BLaER1 treated with 17β-estradiol and CSF1 and Interleukin-3, amounts not matched to agents 10 nM and 100 nM (cell line): Measurements from ENCODE around the gene MUCL3.
A peak's percentile ranks its signal among the peaks of the same experiment; 100 is the strongest.
"Not testable (repeated sequence)": the region's sequence is repeated elsewhere in the genome, so short reads cannot be mapped to it uniquely, and the experiment has no call there.

Experiments used
- H3K27ac ChIP-seq, 11 experiments: shearing (Covaris generic); formaldehyde crosslinking; 2 replicates each; pipeline ENCODE4 v1.8.1; 2022
- H3K27me3 ChIP-seq, 11 experiments: shearing (Covaris generic); formaldehyde crosslinking; 2 replicates each; pipeline ENCODE4 v1.8.1; 2022
- H3K36me3 ChIP-seq, 11 experiments: shearing (Covaris generic); formaldehyde crosslinking; 2 replicates each; pipeline ENCODE4 v1.8.1; 2022
- H3K4me1 ChIP-seq, 10 experiments: shearing (Covaris generic); formaldehyde crosslinking; 2 replicates each; pipeline ENCODE4 v1.8.1; 2022
- H3K4me2 ChIP-seq, 11 experiments: shearing (Covaris generic); formaldehyde crosslinking; 2 replicates each; pipeline ENCODE4 v1.8.1; 2022
- H3K4me3 ChIP-seq, 10 experiments: shearing (Covaris generic); formaldehyde crosslinking; 2 replicates each; pipeline ENCODE4 v1.8.1; 2022
- H3K9ac ChIP-seq, 11 experiments: shearing (Covaris generic); formaldehyde crosslinking; 2 replicates each; pipeline ENCODE4 v1.8.1; 2022
- H3K9me3 ChIP-seq, 11 experiments: shearing (Covaris generic); formaldehyde crosslinking; replicated peaks in 1 of 11; 2 replicates each; pipeline ENCODE4 v1.8.1; 2022
- H4K20me1 ChIP-seq, 11 experiments: shearing (Covaris generic); formaldehyde crosslinking; 2 replicates each; pipeline ENCODE4 v1.8.1; 2022
- Cebpa-rat ChIP-seq, 11 experiments: shearing (Covaris generic); IDR thresholded peaks; 2 replicates each; pipeline ENCODE4 v1.8.1; 2022

Gene MUCL3

GRCh38 chr6:30907758-30908591 is 32.8 kb upstream of the MUCL3 start, which contains the start of gene GTF2H4:
Gene GTF2H4 (plus strand): TSS chr6:30908207.
- Histone ChIP-seq H3K9ac (peak within 1 kb of the TSS; percentile 77 to 90 (median 84)), H4K20me1 (peaks cover 0 to 6% (median 0%) of the 10 kb centered on the region in 11 experiments; a peak in 3 of 22 replicates), H3K4me3 (peak within 1 kb of the TSS; percentile 80 to 96 (median 88)), H3K27ac (peak within 1 kb of the TSS; percentile 42 to 76 (median 60); a peak in 19 of 22 replicates), H3K9me3 (no peaks in the 10 kb centered on the region), H3K4me1 (peaks cover 19 to 32% (median 23%) of the 10 kb centered on the region in 10 experiments), H3K36me3 (peaks cover 28 to 39% (median 34%) of the 10 kb centered on the region in 11 experiments), H3K27me3 (no peaks in the 10 kb centered on the region), H3K4me2 (peak within 1 kb of the TSS; percentile 83 to 97 (median 91))
- no peak for TF ChIP-seq Cebpa-rat (IDR thresholded peaks at IDR 0.05)

GRCh38 chr6:30908700-30909099 is 32.1 kb upstream of the MUCL3 start:
- H4K20me1 ChIP-seq = peaks cover 0 to 6% (median 0%) of the 10 kb centered on the region in 11 experiments; a peak in 3 of 22 replicates
- H3K36me3 ChIP-seq = peaks cover 28 to 46% (median 38%) of the 10 kb centered on the region in 11 experiments
- no peaks in the 10 kb centered on the region for H3K9me3 ChIP-seq
- H3K4me2 ChIP-seq = peak overlapping the region; percentile 83 to 97 (median 91)
- peak overlapping the region; percentile 80 to 96 (median 88) for H3K4me3 ChIP-seq
- H3K4me1 ChIP-seq = peaks cover 19 to 29% (median 21%) of the 10 kb centered on the region in 10 experiments
- peak overlapping the region in 10 of 11 experiments; percentile 48 to 76 (median 62); a peak in 18 of 22 replicates for H3K27ac ChIP-seq
- no peak for TF ChIP-seq Cebpa-rat (IDR thresholded peaks at IDR 0.05)
- peak overlapping the region; percentile 77 to 90 (median 84) for H3K9ac ChIP-seq
- no peaks in the 10 kb centered on the region for H3K27me3 ChIP-seq

DNA sequence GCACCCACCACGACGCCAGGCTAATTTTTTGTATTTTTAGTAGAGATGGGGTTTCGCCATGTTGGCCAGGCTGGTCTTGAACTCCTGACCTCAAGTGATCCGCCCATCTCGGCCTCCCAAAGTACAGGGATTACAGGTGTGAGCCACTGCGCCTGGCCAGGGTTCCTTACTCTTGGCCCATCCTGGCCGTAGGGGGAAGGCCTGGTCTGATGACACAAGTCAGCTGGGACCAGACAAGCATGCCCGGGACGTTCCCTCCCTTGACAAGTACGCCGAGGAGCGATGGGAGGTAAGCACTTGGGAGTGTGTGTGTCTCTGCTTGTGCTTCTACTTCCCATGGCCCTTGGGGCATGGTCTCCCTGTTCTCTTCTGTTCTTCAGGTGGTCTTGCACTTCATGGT is 30.3 kb upstream of the MUCL3 start:
- H3K4me2 ChIP-seq, H3K27me3 ChIP-seq, H3K4me3 ChIP-seq, H3K27ac ChIP-seq, H3K9me3 ChIP-seq, H4K20me1 ChIP-seq: not testable (repeated sequence)
- Histone ChIP-seq H3K9ac (peak overlapping the region in 5 of 11 experiments; percentile 0 to 83 (median 27); a peak in 6 of 22 replicates), H3K4me1 (peaks cover 30 to 41% (median 34%) of the 10 kb centered on the region in 10 experiments), H3K36me3 (peaks cover 28 to 46% (median 38%) of the 10 kb centered on the region in 11 experiments)

GRCh38 chr6:30912746-30913520 is 27.8 kb upstream of the MUCL3 start:
- H3K4me1 ChIP-seq = peaks cover 26 to 41% (median 33%) of the 10 kb centered on the region in 10 experiments
- H3K9ac ChIP-seq = peak overlapping the region in 5 of 11 experiments; percentile 81 to 92 (median 89); a peak in 8 of 22 replicates
- H3K36me3 ChIP-seq = peaks cover 48 to 66% (median 59%) of the 10 kb centered on the region in 11 experiments
- H4K20me1 ChIP-seq = peaks cover 0 to 6% (median 0%) of the 10 kb centered on the region in 11 experiments; a peak in 4 of 22 replicates
- no peaks in the 10 kb centered on the region for H3K9me3 ChIP-seq
- no peak overlapping the region for H3K4me3 ChIP-seq
- no peak overlapping the region for H3K27ac ChIP-seq
- H3K27me3 ChIP-seq = no peaks in the 10 kb centered on the region
- peak overlapping the region in 6 of 11 experiments; percentile 85 to 93 (median 91); a peak in 12 of 22 replicates for H3K4me2 ChIP-seq
- no peak for TF ChIP-seq Cebpa-rat (IDR thresholded peaks at IDR 0.05)

- Histone ChIP-seq H3K9me3 (no peaks in the 10 kb centered on the region), H3K4me2 (peak overlapping the region; percentile 85 to 99 (median 92)), H3K9ac (peak overlapping the region; percentile 81 to 92 (median 88); a peak in 19 of 22 replicates), H4K20me1 (peaks cover 0 to 5% (median 0%) of the 10 kb centered on the region in 11 experiments; a peak in 4 of 22 replicates), H3K4me1 (peaks cover 24 to 39% (median 31%) of the 10 kb centered on the region in 10 experiments), H3K27me3 (no peaks in the 10 kb centered on the region), H3K27ac (peak overlapping the region in 7 of 11 experiments; percentile 80 to 91 (median 88); a peak in 10 of 22 replicates), H3K36me3 (peaks cover 54 to 74% (median 67%) of the 10 kb centered on the region in 11 experiments), H3K4me3 (peak overlapping the region; percentile 63 to 80 (median 68))
- no peak for TF ChIP-seq Cebpa-rat (IDR thresholded peaks at IDR 0.05)
Measured at GRCh38 chr6:30913721-30914075, 27.1 kb upstream of the MUCL3 start.

GRCh38 chr6:30914076-30914853 is 26.5 kb upstream of the MUCL3 start, which contains the start of gene VARS2:
Gene VARS2 (plus strand): TSS chr6:30914238. CDS start chr6:30914837, 599 bp downstream.
- TF ChIP-seq Cebpa-rat (IDR thresholded peaks at IDR 0.05) = no peak
- peaks cover 0 to 3% (median 0%) of the 10 kb centered on the region in 11 experiments; a peak in 3 of 22 replicates for H4K20me1 ChIP-seq
- H3K4me3 ChIP-seq = peak within 1 kb of the TSS; percentile 63 to 80 (median 68)
- no peaks in the 10 kb centered on the region for H3K9me3 ChIP-seq
- peak within 1 kb of the TSS; percentile 72 to 91 (median 88) for H3K27ac ChIP-seq
- peaks cover 60 to 79% (median 72%) of the 10 kb centered on the region in 11 experiments for H3K36me3 ChIP-seq
- H3K4me1 ChIP-seq = peaks cover 18 to 34% (median 26%) of the 10 kb centered on the region in 10 experiments
- peak within 1 kb of the TSS; percentile 81 to 92 (median 88) for H3K9ac ChIP-seq
- no peaks in the 10 kb centered on the region for H3K27me3 ChIP-seq
- H3K4me2 ChIP-seq = peak within 1 kb of the TSS; percentile 85 to 99 (median 92)

DNA sequence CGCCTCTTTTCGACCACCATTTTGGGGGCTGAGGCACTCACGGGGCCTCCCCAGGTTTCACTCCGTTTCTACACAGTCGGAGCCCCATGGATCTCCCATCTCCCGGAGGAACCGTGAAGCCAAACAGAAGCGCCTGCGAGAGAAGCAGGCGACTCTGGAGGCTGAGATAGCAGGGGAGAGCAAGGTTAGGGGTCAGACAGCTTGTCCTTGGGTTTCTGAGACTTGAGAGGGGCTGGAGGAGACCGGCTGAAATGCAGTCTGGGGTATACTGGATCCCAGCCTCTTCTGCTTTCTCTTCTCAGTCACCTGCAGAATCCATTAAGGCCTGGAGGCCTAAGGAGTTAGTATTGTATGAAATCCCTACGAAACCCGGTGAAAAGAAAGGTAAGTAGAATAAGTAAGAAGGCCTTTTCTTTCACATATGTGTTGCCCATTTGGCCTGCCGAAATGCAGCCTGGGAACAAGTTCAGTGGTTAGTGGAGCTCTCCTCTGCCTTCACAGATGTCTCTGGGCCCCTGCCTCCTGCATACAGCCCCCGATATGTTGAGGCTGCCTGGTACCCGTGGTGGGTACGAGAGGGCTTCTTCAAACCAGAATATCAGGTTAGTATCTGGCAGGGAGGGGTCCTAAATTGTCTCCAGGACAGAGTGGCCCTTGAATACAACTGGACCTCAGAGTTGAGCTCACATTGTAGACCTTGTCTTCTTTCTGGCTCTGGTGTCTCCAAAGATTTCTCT is 25.8 kb upstream of the MUCL3 start:
- H3K36me3 ChIP-seq = peaks cover 64 to 79% (median 72%) of the 10 kb centered on the region in 11 experiments
- peak overlapping the region; percentile 72 to 91 (median 88); a peak in 21 of 22 replicates for H3K27ac ChIP-seq
- peaks cover 0 to 6% (median 0%) of the 10 kb centered on the region in 11 experiments; a peak in 3 of 22 replicates for H4K20me1 ChIP-seq
- H3K9ac ChIP-seq = peak overlapping the region; percentile 81 to 92 (median 88)
- H3K4me2 ChIP-seq = peak overlapping the region; percentile 85 to 99 (median 92)
- peaks cover 17 to 26% (median 22%) of the 10 kb centered on the region in 10 experiments for H3K4me1 ChIP-seq
- peak overlapping the region; percentile 63 to 80 (median 68) for H3K4me3 ChIP-seq
- no peaks in the 10 kb centered on the region for H3K27me3 ChIP-seq
- no peak for TF ChIP-seq Cebpa-rat (IDR thresholded peaks at IDR 0.05)
- H3K9me3 ChIP-seq = no peaks in the 10 kb centered on the region
